ENCODE measurements around the gene LINC00305.

The LINC00305 gene

GRCh38 chr18:64148988-64149387, at the start of gene LINC00305:
Gene LINC00305, minus strand, starts transcription at chr18:64149088.
- no peak for DNase-seq

GRCh38 chr18:64191069-64191468, 42.2 kb upstream of the LINC00305 start:
- DNase-seq: no peak

GRCh38 chr18:64185987-64186386, 37.1 kb upstream of the LINC00305 start:
- no peak for DNase-seq

GRCh38 chr18:64183665-64184064, 34.8 kb upstream of the LINC00305 start:
- no peak for DNase-seq

GRCh38 chr18:64180617-64181016, 31.7 kb upstream of the LINC00305 start:
- no peak for DNase-seq

- no peak for DNase-seq
Measured at GRCh38 chr18:64180171-64180570, 31.3 kb upstream of the LINC00305 start.

- DNase-seq: no peak
Measured at GRCh38 chr18:64179556-64180080, 30.7 kb upstream of the LINC00305 start.

- DNase-seq: no peak
Measured at GRCh38 chr18:64178860-64179259, 30.0 kb upstream of the LINC00305 start.

- DNase-seq: no peak
Measured at GRCh38 chr18:64175432-64175831, 26.5 kb upstream of the LINC00305 start.

GRCh38 chr18:64171576-64171975, 22.7 kb upstream of the LINC00305 start:
- DNase-seq: peak; percentile 17

- no peak for DNase-seq
Measured at GRCh38 chr18:64167408-64167925, 18.6 kb upstream of the LINC00305 start.

- DNase-seq: peak; percentile 92
Measured at GRCh38 chr18:64165906-64166305, 17.0 kb upstream of the LINC00305 start.

- no peak for DNase-seq
Measured at GRCh38 chr18:64164883-64165282, 16.0 kb upstream of the LINC00305 start.

- no peak for DNase-seq
Measured at GRCh38 chr18:64149916-64150438, 1.1 kb upstream of the LINC00305 start.

- DNase-seq: no peak
Measured at GRCh38 chr18:64142904-64143303, 6.0 kb downstream of the LINC00305 start.

- no peak for DNase-seq
Measured at GRCh38 chr18:64137914-64138313, 11.0 kb downstream of the LINC00305 start.

- DNase-seq: peak; percentile 34
Measured at GRCh38 chr18:64134044-64134747, 14.7 kb downstream of the LINC00305 start.

- DNase-seq: no peak
Measured at GRCh38 chr18:64132871-64133270, 16.0 kb downstream of the LINC00305 start.

- no peak for DNase-seq
Measured at GRCh38 chr18:64131314-64131713, 17.6 kb downstream of the LINC00305 start.

- no peak for DNase-seq
Measured at GRCh38 chr18:64127172-64127571, 21.7 kb downstream of the LINC00305 start.

GRCh38 chr18:64119916-64120315, 29.0 kb downstream of the LINC00305 start:
- no peak for DNase-seq

GRCh38 chr18:64118406-64118805, 30.5 kb downstream of the LINC00305 start:
- DNase-seq: peak; percentile 43

GRCh38 chr18:64116571-64117175, 32.2 kb downstream of the LINC00305 start:
- no peak for DNase-seq

GRCh38 chr18:64115881-64116280, 33.0 kb downstream of the LINC00305 start:
- DNase-seq: no peak
